OCI-LY7 (cell line): ENCODE data around the gene TPK1. TPM values are rescaled to one million over a fixed set of nuclear protein-coding genes. Genes with fewer than 3 reads are reported as not detected.

Experiments used
- BruUV-seq: library from RNA; stranded (reverse); fragments of 400-500 nt; replicated peaks from 2 replicates; lab custom pipeline; 2021; lab: Mats Ljungman, UMichigan
- CTCF ChIA-PET: fragments of 300-600 bp; sonication (Branson Sonifier 250); formaldehyde crosslinking; loops from one replicate; lab custom pipeline; 2022; ENCODE audit warnings: antibody characterized with exemption; ENCODE audit not compliant: unreplicated experiment; lab: Charles Lee
- POLR2A ChIA-PET: fragments of 300-600 bp; sonication (Branson Sonifier 250); formaldehyde crosslinking; loops from one replicate; lab custom pipeline; 2022; ENCODE audit warnings: antibody characterized with exemption; lab: Charles Lee
- DNase-seq: peaks from one replicate; pipeline ENCODE4 v3.0.0-alpha.2; 2015; ENCODE audit warnings: low spot score
- H2AFZ ChIP-seq: fragments of 200-600 bp; sonication (generic), shearing (Covaris generic); 2 replicates; pipeline ENCODE4 v1.6.1; 2014; ENCODE audit warnings: mild to moderate bottlenecking, antibody characterized with exemption, low read length, moderate library complexity
- H3K27ac ChIP-seq: fragments of 200-600 bp; sonication (generic); 2 replicates; pipeline ENCODE4 v1.5.1; 2014; ENCODE audit warnings: mixed run types, low read depth, mild to moderate bottlenecking, moderate library complexity, low read length, inconsistent platforms; ENCODE audit not compliant: poor library complexity, severe bottlenecking
- H3K36me3 ChIP-seq: fragments of 200-600 bp; sonication (generic); 2 replicates; pipeline ENCODE4 v1.6.1; 2014; ENCODE audit warnings: mild to moderate bottlenecking, antibody characterized with exemption, low read length, moderate library complexity, mixed read lengths; ENCODE audit not compliant: insufficient read depth
- H3K4me1 ChIP-seq: fragments of 200-600 bp; sonication (generic); 2 replicates; pipeline ENCODE4 v1.5.1; 2014; ENCODE audit warnings: mild to moderate bottlenecking, low read length; ENCODE audit not compliant: insufficient read depth, poor library complexity, severe bottlenecking
- H3K4me2 ChIP-seq: fragments of 200-600 bp; sonication (generic); 2 replicates; pipeline ENCODE4 v1.6.1; 2014; ENCODE audit warnings: mild to moderate bottlenecking, low read length
- H3K4me3 ChIP-seq: fragments of 200-600 bp; sonication (generic); 2 replicates; pipeline ENCODE4 v1.5.1; 2014; ENCODE audit warnings: mild to moderate bottlenecking, low read depth, low read length; ENCODE audit not compliant: poor library complexity, severe bottlenecking
- H3K79me2 ChIP-seq: fragments of 200-600 bp; sonication (generic); 2 replicates; pipeline ENCODE4 v1.6.1; 2016; ENCODE audit warnings: low read depth, mild to moderate bottlenecking, low read length, moderate library complexity, mixed read lengths; ENCODE audit not compliant: insufficient read depth
- H3K9me2 ChIP-seq: fragments of 200-600 bp; sonication (generic); 2 replicates; pipeline ENCODE4 v1.6.1; 2016; ENCODE audit warnings: mild to moderate bottlenecking, low read length, mixed read lengths; ENCODE audit not compliant: insufficient read depth
- H3K9me3 ChIP-seq: fragments of 200-600 bp; sonication (generic); 2 replicates; pipeline ENCODE4 v1.6.1; 2014; ENCODE audit warnings: mild to moderate bottlenecking, mixed run types, low read length, mixed read lengths
- H4K20me1 ChIP-seq: fragments of 200-600 bp; sonication (generic); 2 replicates; pipeline ENCODE4 v1.6.1; 2014; ENCODE audit warnings: mild to moderate bottlenecking, antibody characterized with exemption, low read length, moderate library complexity, mixed read lengths; ENCODE audit not compliant: insufficient read depth
- CTCF ChIP-seq: fragments of 200-600 bp; sonication (generic); conservative IDR thresholded peaks from 2 replicates; pipeline ENCODE4 v1.5.1; 2014; ENCODE audit warnings: mild to moderate bottlenecking, antibody characterized with exemption, low read length, moderate library complexity, mixed read lengths
- EZH2phosphoT487 ChIP-seq: fragments of 200-600 bp; sonication (generic); IDR thresholded peaks from 2 replicates; pipeline ENCODE4 v1.6.1; 2018; ENCODE audit warnings: low read depth, borderline replicate concordance, mild to moderate bottlenecking, mixed run types, antibody characterized with exemption, low read length, moderate library complexity, mixed read lengths
- intact Hi-C: fragments of 100-400 bp; cut with micrococcal nuclease; formaldehyde crosslinking; loops from one replicate; pipeline ENCODE4 v1.10.0; 2022; ENCODE audit not compliant: unreplicated experiment
- total RNA-seq, 2 experiments: library from RNA; depleted of rRNA in 1 of 2; stranded (reverse); fragments of >200 nt in 1 of 2; shearing (Covaris generic) in 1 of 2; gene quantifications; 2 replicates each; pipeline ENCODE4 v1.2.3, GENCODE V29; 2014 to 2022

TPK1 gene
- total RNA-seq, 2 experiments from 2014 or later: 6.7 to 12.5 TPM

DNA sequence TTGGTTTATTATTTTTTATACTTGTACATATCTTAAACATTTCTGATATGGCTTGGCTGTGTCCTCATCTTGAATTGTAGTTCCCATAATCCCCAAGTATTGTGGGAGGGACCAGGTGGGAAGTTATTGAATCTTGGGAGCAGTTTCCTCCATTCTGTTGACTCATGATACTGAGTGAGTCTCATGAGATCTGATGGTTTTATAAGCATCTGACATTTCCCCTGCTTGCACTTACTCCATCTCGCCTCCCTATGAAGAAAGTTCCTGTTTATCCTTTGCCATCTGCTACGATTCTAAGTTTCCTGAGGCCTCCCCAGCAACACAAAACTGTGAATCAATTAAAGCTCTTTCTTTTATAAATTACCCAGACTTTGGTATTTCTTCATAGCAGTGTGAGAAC lies 207.7 kb downstream of the TPK1 start:
- no peaks in the 10 kb centered on the region for H3K79me2 ChIP-seq
- H2AFZ ChIP-seq: no peak overlapping the region
- BruUV-seq: no TSS peak
- ChIA-PET CTCF (no interaction called here), POLR2A (no interaction called here)
- H3K36me3 ChIP-seq: no peaks in the 10 kb centered on the region
- no peak overlapping the region for H3K4me3 ChIP-seq
- H3K4me1 ChIP-seq: no peaks in the 10 kb centered on the region
- no peaks in the 10 kb centered on the region for H3K9me3 ChIP-seq
- no peak for DNase-seq
- no peak for TF ChIP-seq EZH2phosphoT487
- TF ChIP-seq CTCF: no peak
- intact Hi-C loops: no loop called here
- H3K9me2 ChIP-seq: no peaks in the 10 kb centered on the region
- H3K4me2 ChIP-seq: no peak overlapping the region
- H3K27ac ChIP-seq: no peak overlapping the region
- H4K20me1 ChIP-seq: no peaks in the 10 kb centered on the region

- TF ChIP-seq EZH2phosphoT487 (no peak), CTCF (no peak)
- Histone ChIP-seq H3K9me3 (no peaks in the 10 kb centered on the region), H3K4me3 (no peak overlapping the region), H3K36me3 (no peaks in the 10 kb centered on the region), H3K4me2 (no peak overlapping the region), H3K27ac (no peak overlapping the region), H3K79me2 (no peaks in the 10 kb centered on the region), H3K9me2 (no peaks in the 10 kb centered on the region), H3K4me1 (no peaks in the 10 kb centered on the region), H4K20me1 (no peaks in the 10 kb centered on the region), H2AFZ (no peak overlapping the region)
- ChIA-PET POLR2A (interaction anchor here (0.9 kb wide), 1 partner anchor 608 kb away, joined by 4 read pairs; no protein-coding TSS in a partner anchor), CTCF (no interaction called here)
- DNase-seq: no peak
- BruUV-seq: no TSS peak
- intact Hi-C loops: no loop called here
Observed at GRCh38 chr7:144622745-144623144, 213.1 kb downstream of the TPK1 start.

- POLR2A ChIA-PET: no interaction called here
- DNase-seq: no peak
- no peak overlapping the region for H3K4me3 ChIP-seq
- intact Hi-C loops: no loop called here
- no peaks in the 10 kb centered on the region for H4K20me1 ChIP-seq
- no peaks in the 10 kb centered on the region for H3K9me2 ChIP-seq
- H2AFZ ChIP-seq: no peak overlapping the region
- H3K79me2 ChIP-seq: no peaks in the 10 kb centered on the region
- TF ChIP-seq EZH2phosphoT487 (no peak), CTCF (no peak)
- no peak overlapping the region for H3K27ac ChIP-seq
- no TSS peak for BruUV-seq
- H3K36me3 ChIP-seq: no peaks in the 10 kb centered on the region
- no peak overlapping the region for H3K4me2 ChIP-seq
- CTCF ChIA-PET: no interaction called here
- no peaks in the 10 kb centered on the region for H3K4me1 ChIP-seq
- H3K9me3 ChIP-seq: no peaks in the 10 kb centered on the region
Observed at GRCh38 chr7:144606261-144606660, 229.6 kb downstream of the TPK1 start.
